GM21737 (cell line): ENCODE data around the gene RPH3AL.
"Not testable (repeated sequence)": the region's sequence is repeated elsewhere in the genome, so short reads cannot be mapped to it uniquely, and the experiment has no call there.

ENCODE experiments used
- ATAC-seq: cut with Tn5 transposase; IDR thresholded peaks from one replicate; pipeline ENCODE4 v1.9.1; 2021; ENCODE audit warnings: mild to moderate bottlenecking, moderate library complexity; ENCODE audit not compliant: unreplicated experiment

Gene RPH3AL

GRCh38 chr17:185445-186138 lies 167.0 kb downstream of the RPH3AL start:
- ATAC-seq, result no peak

DNA sequence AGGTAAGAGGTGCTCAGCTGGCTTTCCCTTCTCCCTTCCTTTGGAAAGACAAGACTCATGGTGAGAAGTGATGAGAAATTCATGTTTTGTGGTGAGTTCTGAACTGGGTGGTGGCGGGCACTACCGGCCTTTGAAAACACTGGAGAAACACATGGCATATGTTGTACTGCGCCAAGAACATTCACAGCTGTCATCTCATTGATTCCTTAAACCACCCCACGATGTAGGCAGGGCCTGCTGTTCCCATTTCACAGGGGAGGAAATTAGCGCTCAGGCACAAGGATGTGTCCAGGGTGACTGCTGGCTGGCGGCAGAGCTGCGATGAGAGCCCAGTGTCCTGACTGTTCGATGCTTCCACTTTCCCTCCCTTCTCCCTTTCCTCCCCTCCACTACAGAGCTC lies 169.6 kb downstream of the RPH3AL start:
- ATAC-seq, result no peak

GRCh38 chr17:182050-182751 lies 170.4 kb downstream of the RPH3AL start:
- no peak for ATAC-seq

DNA sequence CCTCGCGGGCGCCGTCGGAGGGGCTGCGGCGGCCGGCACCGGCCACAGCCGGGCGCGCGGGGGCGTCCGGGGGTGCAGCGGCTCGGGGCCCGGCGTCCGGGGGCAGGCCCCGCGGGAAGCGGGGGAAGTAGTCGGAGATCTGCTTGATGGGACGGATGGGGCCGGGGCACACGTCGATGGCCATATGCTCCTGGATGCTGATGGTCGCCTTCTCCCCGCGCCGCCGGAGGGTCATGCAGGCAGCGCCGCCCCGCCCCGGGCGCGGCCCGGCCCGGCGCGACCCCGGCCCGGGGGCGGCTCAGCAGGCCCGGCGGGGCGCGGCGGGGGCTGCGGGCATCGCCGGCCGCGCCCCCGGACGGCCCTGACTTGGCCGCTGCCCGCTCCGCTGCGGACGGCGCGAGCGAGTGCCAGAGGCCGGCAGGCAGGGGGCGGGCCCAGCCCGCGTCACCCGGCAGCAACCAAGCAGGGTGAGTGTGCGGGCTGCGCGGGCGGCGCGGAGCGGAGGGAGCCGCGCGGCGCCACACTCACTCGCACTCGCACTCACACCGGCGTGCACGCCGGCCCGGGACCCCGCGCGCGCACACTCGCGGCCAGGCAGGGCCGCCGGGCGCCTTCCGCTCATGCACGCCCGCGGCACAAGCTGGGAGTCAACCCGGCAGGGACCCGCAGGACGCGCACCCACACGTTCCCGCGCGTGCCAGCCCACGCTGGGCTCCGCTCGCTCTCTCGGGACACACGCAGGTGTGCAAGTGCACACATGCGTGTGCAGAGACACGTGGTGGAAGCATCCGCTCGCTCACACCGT lies 171.2 kb downstream of the RPH3AL start, which contains the start of gene DOC2B:
Gene DOC2B, minus strand, starts transcription at position 406 of the 805 bp plus-strand sequence. Its CDS starts 171 bp downstream, at position 235.
- no peak for ATAC-seq

- no peak for ATAC-seq
These were observed 172.0 kb downstream of the RPH3AL start for GRCh38 chr17:180381-181244.

DNA sequence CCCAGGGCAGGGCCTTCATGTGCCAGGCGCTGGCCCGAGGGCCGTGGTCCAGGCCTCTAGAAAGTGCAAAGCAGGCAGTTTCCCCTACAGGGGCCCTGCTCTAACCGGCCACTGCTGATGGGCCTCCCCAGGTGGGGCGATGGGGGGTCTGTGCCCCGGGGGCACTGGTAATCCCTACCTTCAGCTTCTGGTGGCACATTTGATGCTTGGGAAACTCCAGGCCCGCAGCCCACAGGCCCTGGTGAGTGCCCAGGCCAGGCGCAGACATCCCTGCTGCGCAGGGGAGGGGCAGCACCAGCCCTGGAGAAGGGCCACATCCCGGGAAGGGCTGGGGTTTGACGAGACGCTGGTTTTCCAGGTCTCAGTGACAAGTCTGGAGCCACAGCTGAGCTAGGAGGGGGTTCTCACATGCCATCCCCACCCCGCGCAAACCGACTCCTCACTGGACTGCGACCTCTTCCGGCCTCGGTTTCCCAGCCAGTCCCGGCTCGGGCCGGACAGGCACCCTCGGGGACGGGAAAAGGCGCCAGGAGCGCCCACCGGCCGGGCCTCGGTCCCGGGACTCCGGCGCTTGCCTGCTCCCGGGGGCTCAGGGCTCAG lies 172.7 kb downstream of the RPH3AL start:
- ATAC-seq, result no peak

GRCh38 chr17:179066-179432 lies 173.6 kb downstream of the RPH3AL start:
- no peak for ATAC-seq

DNA sequence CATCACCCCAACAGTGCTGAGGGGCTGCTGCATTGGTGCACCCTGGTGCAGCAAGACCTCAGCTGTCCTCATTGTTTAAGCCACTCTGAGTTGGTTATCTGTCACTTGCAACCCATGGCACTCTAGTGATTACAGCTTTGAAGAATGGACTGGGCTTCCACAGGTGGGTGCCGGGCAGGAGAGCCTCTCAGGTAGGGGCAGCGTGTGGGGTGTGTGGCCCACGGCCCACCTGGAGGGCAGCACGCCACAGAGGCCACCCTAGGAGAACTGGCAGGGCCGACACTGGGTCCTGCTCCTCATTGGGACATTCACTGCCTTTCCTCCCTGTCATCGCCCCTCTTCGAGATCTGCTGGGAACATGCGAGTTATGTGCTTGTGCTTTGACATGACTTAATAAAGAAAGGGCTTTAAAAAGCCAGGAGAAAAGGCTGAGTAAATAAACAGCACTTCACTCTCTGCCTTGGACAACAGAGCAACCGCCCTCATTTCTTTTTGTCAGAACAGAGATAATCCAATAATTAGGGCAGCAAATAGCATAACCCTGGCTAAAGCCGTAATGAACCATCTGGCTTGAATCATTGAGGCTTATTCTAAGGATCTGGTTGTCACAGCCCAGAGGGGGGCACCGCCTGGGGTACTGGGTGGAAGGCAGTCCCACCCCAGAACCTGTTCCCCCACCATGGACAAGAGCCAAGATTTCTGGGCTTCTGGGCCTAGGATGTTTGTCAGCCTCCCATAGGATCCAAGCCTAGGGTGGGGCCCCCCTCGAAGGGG lies 174.1 kb downstream of the RPH3AL start:
- no peak for ATAC-seq

GRCh38 chr17:177762-178161 lies 174.8 kb downstream of the RPH3AL start:
- no peak for ATAC-seq

GRCh38 chr17:177155-177554 lies 175.5 kb downstream of the RPH3AL start:
- ATAC-seq, result no peak

GRCh38 chr17:173166-173911 lies 179.3 kb downstream of the RPH3AL start:
- ATAC-seq, result no peak

DNA sequence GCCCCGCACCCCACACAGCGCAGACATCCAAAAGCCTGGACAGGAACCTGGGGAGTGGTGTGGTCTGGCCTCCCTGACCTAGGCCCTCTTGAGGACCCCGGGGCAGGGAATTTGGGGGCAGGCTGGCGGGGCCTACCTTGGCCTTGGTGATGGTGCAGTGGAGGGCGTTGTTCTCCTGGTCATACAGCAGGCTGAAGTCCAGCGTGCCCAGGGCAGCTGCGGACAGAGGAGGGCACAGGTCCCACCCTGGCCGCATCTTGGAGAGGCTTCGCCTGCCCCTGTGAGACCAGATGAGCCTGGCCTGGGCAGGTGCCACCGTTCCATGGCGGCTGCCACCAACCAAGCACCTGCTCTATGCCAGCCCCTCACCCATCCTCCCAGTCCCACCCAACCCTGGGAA lies 180.2 kb downstream of the RPH3AL start:
- no peak for ATAC-seq

GRCh38 chr17:171871-172270 lies 180.7 kb downstream of the RPH3AL start:
- ATAC-seq, result no peak

DNA sequence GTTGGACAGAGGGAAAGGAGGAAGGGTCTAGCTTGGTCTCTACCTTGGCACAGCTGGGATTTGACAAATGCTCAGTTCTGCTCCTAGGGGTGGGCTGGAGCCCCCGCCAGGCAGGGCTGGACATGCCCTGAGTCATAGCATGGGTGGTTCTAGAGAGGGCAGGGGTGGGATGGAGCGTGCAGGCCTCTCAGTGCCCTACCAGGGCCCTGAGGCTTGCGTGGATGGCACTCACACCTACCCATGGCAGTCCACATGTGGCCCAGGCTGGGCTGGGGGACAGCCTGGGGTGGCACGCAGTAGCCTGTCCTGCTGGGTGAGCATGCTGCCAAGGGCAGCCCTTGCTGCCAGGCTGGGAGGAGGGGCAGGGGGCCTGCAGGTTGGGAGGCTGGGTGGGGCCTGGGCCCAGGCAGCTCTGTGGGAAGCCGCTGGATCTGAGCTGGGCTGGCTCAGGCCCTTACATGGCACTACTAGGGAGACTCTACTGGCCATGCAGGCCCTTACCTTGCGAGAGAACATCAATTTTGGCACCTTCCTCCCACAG lies 182.4 kb downstream of the RPH3AL start:
- no peak for ATAC-seq

DNA sequence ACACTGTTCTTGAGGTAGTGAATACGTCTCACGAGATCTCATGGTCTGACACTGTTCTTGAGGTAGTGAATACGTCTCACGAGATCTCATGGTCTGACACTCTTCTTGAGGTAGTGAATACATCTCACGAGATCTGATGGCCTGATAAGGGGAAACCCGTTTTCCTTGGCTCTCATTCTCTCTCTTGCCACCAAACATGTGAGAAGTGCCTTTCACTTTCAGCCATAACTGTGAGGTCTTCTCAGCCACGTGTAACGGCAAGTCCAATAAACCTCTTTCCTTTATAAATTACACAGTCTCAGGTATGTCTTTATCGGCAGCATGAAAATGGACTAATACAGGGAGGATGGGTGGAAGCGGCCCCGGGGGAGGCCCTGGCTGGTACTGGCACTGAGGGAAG lies 184.0 kb downstream of the RPH3AL start:
- ATAC-seq, result not testable (repeated sequence)

DNA sequence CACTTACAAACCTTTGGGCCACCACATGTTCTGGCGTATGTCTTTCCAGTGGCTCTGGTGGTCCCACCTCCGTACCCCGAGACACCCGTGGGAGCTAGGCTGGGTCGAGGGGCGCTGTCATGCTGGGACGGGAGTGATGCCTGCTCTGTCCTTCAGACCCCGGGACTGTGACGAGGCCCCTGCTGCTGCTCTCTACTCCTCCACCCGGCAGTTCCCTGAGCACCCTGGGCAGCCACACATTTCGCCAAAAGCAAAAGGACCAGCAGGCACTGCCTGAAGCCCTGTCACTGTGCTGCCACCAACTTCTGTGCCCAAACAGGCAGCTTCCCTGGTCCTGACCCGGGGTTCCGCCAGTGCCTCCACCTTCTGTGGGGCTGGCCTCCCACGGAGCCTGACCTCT lies 186.7 kb downstream of the RPH3AL start:
- ATAC-seq, result no peak

DNA sequence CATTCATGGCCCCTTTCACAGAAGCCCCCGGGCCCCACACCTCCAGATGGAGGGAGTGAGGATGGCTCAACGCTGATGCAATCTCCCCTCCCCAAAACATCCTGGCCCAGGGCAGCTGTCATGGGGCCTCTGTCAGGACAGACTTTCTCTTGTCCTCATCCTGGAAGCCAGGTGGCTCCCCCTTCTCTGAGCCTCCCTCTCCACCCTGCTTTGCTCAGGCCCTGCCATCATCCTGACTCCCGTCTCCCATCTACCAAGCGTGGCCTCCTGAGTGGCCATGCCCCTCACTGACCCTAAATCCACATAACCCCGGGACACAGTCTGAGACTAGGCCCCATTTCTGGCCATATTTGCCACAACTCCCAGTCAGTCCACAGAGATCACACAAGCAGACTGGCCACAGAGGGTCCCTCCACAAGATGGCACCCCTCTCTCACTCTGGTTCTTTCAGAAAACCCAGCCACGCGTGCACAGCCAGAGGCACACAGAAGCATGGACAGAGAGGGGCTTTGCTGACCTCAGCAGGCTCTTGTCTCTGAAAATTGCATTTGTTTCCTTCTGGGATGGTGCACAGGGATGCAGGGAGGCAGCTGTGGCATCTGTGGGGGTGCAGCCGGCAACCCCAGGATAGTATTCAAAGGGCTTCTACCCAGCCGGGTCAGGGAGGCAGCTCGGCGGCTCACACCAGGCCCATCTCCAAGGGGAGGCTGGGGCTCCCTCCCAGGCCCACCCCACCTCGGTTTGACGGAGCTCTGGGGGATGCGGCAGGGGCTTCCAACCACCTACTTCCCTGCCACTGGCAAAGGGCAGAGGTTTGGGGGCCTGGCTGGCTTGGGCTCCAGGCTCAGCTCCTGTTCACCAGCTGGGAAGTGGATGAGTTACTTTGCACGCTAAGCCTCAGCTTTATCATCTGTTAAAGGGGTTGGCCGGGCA lies 188.0 kb downstream of the RPH3AL start:
- ATAC-seq, result no peak
